Hepatocyte (in vitro differentiated cells): ENCODE results near the gene CHD6. TPM values are rescaled to one million over a fixed set of nuclear protein-coding genes. Genes with fewer than 3 reads are reported as not detected.

Experiments
- DNase-seq: peaks from one replicate; pipeline ENCODE4 v3.0.0-alpha.2; 2016; ENCODE audit warnings: low spot score
- H2AFZ ChIP-seq: fragments of 200-600 bp; sonication (generic); 2 replicates; pipeline ENCODE4 v1.6.0; 2016; ENCODE audit warnings: antibody characterized with exemption, mild to moderate bottlenecking
- H3K27ac ChIP-seq: fragments of 200-600 bp; sonication (generic); 2 replicates; pipeline ENCODE4 v1.5.1; 2016; ENCODE audit warnings: mild to moderate bottlenecking
- H3K27me3 ChIP-seq: fragments of 200-600 bp; sonication (generic); 2 replicates; pipeline ENCODE4 v1.6.1; 2016
- H3K36me3 ChIP-seq: fragments of 200-600 bp; sonication (generic); replicated peaks from 2 replicates; pipeline ENCODE4 v1.5.1; 2016; ENCODE audit warnings: low read depth; ENCODE audit not compliant: insufficient read depth
- H3K4me1 ChIP-seq: fragments of 200-600 bp; sonication (generic); 2 replicates; pipeline ENCODE4 v1.5.1; 2016; ENCODE audit warnings: mild to moderate bottlenecking, moderate library complexity; ENCODE audit not compliant: insufficient read depth
- H3K4me2 ChIP-seq: fragments of 200-600 bp; sonication (generic); 2 replicates; pipeline ENCODE4 v1.6.0; 2016
- H3K4me3 ChIP-seq: fragments of 200-600 bp; sonication (generic); 2 replicates; pipeline ENCODE4 v1.5.1; 2016; ENCODE audit warnings: mild to moderate bottlenecking
- H3K79me2 ChIP-seq: fragments of 200-600 bp; sonication (generic); 2 replicates; pipeline ENCODE4 v1.6.0; 2017; ENCODE audit warnings: mild to moderate bottlenecking
- H3K9me2 ChIP-seq: fragments of 200-600 bp; sonication (generic); replicated peaks from 2 replicates; pipeline ENCODE4 v1.6.0; 2017; ENCODE audit warnings: mild to moderate bottlenecking; ENCODE audit not compliant: insufficient read depth
- H3K9me3 ChIP-seq: fragments of 200-600 bp; sonication (generic); 2 replicates; pipeline ENCODE4 v1.5.1; 2016; ENCODE audit warnings: low read depth, mild to moderate bottlenecking
- H4K20me1 ChIP-seq: fragments of 200-600 bp; sonication (generic); 2 replicates; pipeline ENCODE4 v1.6.0; 2016; ENCODE audit warnings: mild to moderate bottlenecking; ENCODE audit not compliant: insufficient read depth, poor library complexity, severe bottlenecking
- EZH2 ChIP-seq: fragments of 200-600 bp; sonication (generic); IDR thresholded peaks from 2 replicates; pipeline ENCODE4 v1.6.1; 2016; ENCODE audit warnings: antibody characterized with exemption, mild to moderate bottlenecking, borderline replicate concordance
- EZH2phosphoT487 ChIP-seq: fragments of 200-600 bp; sonication (generic); IDR thresholded peaks from one replicate; pipeline ENCODE4 v1.6.1; 2018; ENCODE audit warnings: antibody characterized with exemption, mild to moderate bottlenecking, low read depth, moderate library complexity; ENCODE audit not compliant: unreplicated experiment, severe bottlenecking
- WGBS: methylation state at CpG from one replicate; pipeline ENCODE4 v1.1.6; 2016; ENCODE audit warnings: low lambda C conversion rate; ENCODE audit errors: missing lambda C conversion rate; 5-methylcytosine and 5-hydroxymethylcytosine counted together
- polyA plus RNA-seq: library from polyadenylated mRNA; unstranded; fragments of >200 nt; fragmentation: Nextera tagmentation; extraction: Ambion mirVana; gene quantifications from 2 replicates; pipeline ENCODE4 v1.2.1, GENCODE V29; 2016
- total RNA-seq: library from RNA; depleted of rRNA; stranded (reverse); fragments of >200 nt; gene quantifications from 2 replicates; pipeline ENCODE4 v1.2.3, GENCODE V29; 2014
- TF ChIP-seq, protein P1 (sequence below): fragments of 200-600 bp; sonication (generic); IDR thresholded peaks from 2 replicates; pipeline ENCODE4 v1.5.1; 2016; ENCODE audit warnings: antibody characterized with exemption, mild to moderate bottlenecking; ENCODE audit not compliant: poor library complexity

The CHD6 gene
- total and polyA plus RNA-seq, 2 experiments from 2014 or later = 31.0 to 56.0 TPM

DNA sequence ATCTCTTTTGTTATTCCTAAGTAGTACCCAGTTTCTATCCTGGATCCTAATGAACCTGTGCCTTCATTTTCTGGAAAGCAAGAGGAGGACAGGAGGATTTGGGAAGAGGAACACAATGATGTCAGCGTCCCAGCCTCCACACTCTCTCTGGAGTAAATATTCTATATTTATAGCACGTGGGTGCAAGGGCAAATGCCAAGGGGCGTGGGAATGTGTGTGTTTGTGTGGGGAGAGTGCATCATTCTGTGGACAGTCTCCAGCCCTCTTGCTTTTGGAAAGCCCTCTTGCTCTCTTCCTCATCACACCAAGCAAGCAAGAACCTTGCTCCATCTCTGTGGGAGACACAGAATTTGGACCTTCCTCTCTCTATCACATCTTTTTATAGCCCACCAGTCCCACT lies 148.3 kb downstream of the CHD6 start:
- WGBS = 90% methylated on average over 3 of the region's 3 CpGs
- no peaks in the 10 kb centered on the region for H3K9me3 ChIP-seq

DNA sequence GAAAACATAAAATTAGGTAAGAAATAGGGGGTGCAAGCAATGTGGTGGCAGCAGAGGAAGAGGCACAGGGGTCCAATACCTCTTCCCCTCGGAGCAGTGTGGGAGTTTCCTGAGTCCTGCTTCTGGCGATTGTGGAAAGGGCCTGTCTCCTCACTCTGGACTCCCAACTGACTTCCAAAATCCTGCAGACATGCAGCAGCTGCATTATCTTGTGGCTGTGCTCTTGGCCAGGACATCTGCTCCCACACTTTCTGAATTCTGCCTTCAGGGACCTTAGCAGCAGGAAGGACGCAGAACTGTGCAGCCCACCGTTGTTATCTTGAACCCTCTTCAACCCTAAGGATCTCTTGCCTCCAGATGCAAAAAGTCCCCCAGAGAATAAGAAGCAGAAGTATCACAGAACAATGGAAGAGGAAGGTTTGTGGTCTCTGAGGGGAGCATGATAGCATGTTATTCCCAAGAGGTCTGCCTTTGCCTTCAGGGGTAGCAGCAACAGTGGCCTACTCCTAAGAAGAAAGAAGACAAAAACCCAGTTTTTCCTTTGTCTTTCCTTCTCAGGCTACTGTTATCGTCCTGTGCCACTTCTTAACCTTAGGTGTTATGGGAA lies 149.1 kb downstream of the CHD6 start:
- Histone ChIP-seq H3K27ac (no peak overlapping the region), H2AFZ (no peak overlapping the region), H3K4me2 (no peak overlapping the region), H3K79me2 (no peaks in the 10 kb centered on the region), H3K4me3 (no peak overlapping the region), H3K27me3 (no peaks in the 10 kb centered on the region), H4K20me1 (no peaks in the 10 kb centered on the region), H3K9me3 (no peaks in the 10 kb centered on the region), H3K4me1 (no peaks in the 10 kb centered on the region), H3K9me2 (no peaks in the 10 kb centered on the region), H3K36me3 (no peaks in the 10 kb centered on the region)
- TF ChIP-seq, protein P1, sequence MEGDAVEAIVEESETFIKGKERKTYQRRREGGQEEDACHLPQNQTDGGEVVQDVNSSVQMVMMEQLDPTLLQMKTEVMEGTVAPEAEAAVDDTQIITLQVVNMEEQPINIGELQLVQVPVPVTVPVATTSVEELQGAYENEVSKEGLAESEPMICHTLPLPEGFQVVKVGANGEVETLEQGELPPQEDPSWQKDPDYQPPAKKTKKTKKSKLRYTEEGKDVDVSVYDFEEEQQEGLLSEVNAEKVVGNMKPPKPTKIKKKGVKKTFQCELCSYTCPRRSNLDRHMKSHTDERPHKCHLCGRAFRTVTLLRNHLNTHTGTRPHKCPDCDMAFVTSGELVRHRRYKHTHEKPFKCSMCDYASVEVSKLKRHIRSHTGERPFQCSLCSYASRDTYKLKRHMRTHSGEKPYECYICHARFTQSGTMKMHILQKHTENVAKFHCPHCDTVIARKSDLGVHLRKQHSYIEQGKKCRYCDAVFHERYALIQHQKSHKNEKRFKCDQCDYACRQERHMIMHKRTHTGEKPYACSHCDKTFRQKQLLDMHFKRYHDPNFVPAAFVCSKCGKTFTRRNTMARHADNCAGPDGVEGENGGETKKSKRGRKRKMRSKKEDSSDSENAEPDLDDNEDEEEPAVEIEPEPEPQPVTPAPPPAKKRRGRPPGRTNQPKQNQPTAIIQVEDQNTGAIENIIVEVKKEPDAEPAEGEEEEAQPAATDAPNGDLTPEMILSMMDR = no peak
- no peak for TF ChIP-seq EZH2phosphoT487
- no peak for TF ChIP-seq EZH2
- no peak for DNase-seq
- 94% methylated on average over 5 of the region's 5 CpGs for WGBS

More for the DNA sequence above, 148.3 kb downstream of the CHD6 start:
- H3K36me3 ChIP-seq = no peaks in the 10 kb centered on the region
- H3K4me3 ChIP-seq = no peak overlapping the region
- no peaks in the 10 kb centered on the region for H3K79me2 ChIP-seq
- no peak for DNase-seq
- no peaks in the 10 kb centered on the region for H3K27me3 ChIP-seq
- no peaks in the 10 kb centered on the region for H3K9me2 ChIP-seq
- no peak overlapping the region for H2AFZ ChIP-seq
- H4K20me1 ChIP-seq = no peaks in the 10 kb centered on the region
- H3K4me1 ChIP-seq = no peaks in the 10 kb centered on the region
- H3K27ac ChIP-seq = no peak overlapping the region
- TF ChIP-seq EZH2phosphoT487 (no peak), EZH2 (no peak)
- TF ChIP-seq, protein P1 = no peak
- no peak overlapping the region for H3K4me2 ChIP-seq

GRCh38 chr20:41467690-41468089 lies 150.5 kb downstream of the CHD6 start:
- Histone ChIP-seq H3K4me1 (no peaks in the 10 kb centered on the region), H3K79me2 (no peaks in the 10 kb centered on the region), H3K27me3 (no peaks in the 10 kb centered on the region), H3K9me3 (no peaks in the 10 kb centered on the region), H2AFZ (no peak overlapping the region), H3K4me3 (no peak overlapping the region), H3K27ac (no peak overlapping the region), H3K4me2 (no peak overlapping the region), H3K9me2 (no peaks in the 10 kb centered on the region), H4K20me1 (no peaks in the 10 kb centered on the region), H3K36me3 (no peaks in the 10 kb centered on the region)
- no peak for TF ChIP-seq EZH2
- TF ChIP-seq EZH2phosphoT487 = no peak
- TF ChIP-seq, protein P1 = no peak
- DNase-seq = no peak
- whole genome bisulfite sequencing = 88% methylated on average over 5 of the region's 5 CpGs

DNA sequence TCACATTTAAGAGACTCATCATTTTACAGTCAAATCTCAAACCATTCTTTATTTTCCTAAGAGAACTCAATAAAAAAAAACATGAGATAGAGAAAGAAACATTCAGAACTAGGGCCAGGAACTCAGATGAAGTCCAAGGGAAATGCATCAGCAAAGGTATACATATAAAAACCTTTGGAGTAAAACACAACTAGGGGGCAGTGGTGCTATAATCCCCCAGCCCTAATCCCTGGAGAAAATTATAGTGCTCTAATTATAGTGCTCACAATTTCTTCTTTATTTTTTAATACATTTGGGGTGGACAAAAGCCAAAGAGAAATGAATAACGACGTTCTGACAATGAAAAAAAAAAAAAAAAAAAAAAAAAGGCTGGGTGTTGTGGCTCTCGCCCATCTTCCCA lies 151.0 kb downstream of the CHD6 start:
- WGBS = 98% methylated on average over 3 of the region's 3 CpGs
- Histone ChIP-seq H3K4me3 (no peak overlapping the region), H4K20me1 (no peaks in the 10 kb centered on the region), H3K79me2 (no peaks in the 10 kb centered on the region), H3K27ac (no peak overlapping the region), H3K9me3 (no peaks in the 10 kb centered on the region), H3K4me1 (no peaks in the 10 kb centered on the region), H2AFZ (no peak overlapping the region), H3K36me3 (no peaks in the 10 kb centered on the region), H3K27me3 (no peaks in the 10 kb centered on the region), H3K9me2 (no peaks in the 10 kb centered on the region), H3K4me2 (no peak overlapping the region)
- TF ChIP-seq EZH2phosphoT487 = no peak
- TF ChIP-seq EZH2 = no peak
- TF ChIP-seq, protein P1 = no peak
- DNase-seq = no peak
